ENCODE results near the gene ROR1. TPM values are rescaled to one million over a fixed set of nuclear protein-coding genes. Genes with fewer than 3 reads are reported as not detected.

Gene ROR1
- total RNA-seq, 1 experiment from 2014 or later = 37.2 TPM

DNA sequence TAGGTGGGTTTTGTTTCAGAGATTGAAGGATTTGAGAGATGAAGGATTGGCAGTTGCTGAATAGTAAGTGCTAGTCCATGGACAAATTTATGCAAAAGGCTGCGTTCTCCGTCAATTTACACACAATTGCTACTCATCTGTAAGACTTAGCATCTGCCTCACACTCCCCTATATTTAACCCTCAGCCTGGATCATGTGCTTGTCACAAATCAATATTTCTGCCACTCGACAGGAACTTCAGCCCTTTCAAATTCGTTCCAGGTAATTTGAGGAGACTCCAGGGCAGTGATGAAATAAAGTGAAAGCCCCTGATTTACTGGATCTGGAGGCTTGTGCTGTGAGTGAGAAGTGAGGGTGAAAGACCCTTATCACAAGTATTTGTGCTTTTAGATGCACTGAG is 324.0 kb downstream of the ROR1 start:
- no peaks in the 10 kb centered on the region for H3K27me3 ChIP-seq (replicated peaks; ENCODE audit: control insufficient read depth, insufficient read depth, low read length)
- intact Hi-C loops (cut with micrococcal nuclease; ENCODE audit: unreplicated experiment) = no loop called here
- no peaks in the 10 kb centered on the region for H3K36me3 ChIP-seq (ENCODE audit: control insufficient read depth, insufficient read depth, low read length)
- CTCF ChIA-PET = no interaction called here
- Mint-ChIP-seq H3K9me3 (ENCODE audit: unreplicated experiment) (no peaks in the 10 kb centered on the region), H3K27ac (ENCODE audit: unreplicated experiment) (no peak overlapping the region), H3K27me3 (ENCODE audit: insufficient read depth, unreplicated experiment) (no peaks in the 10 kb centered on the region), H3K4me1 (ENCODE audit: low read depth, unreplicated experiment) (peaks cover 5% of the 10 kb centered on the region), H3K4me3 (ENCODE audit: unreplicated experiment) (no peak overlapping the region), H3K36me3 (ENCODE audit: insufficient read depth, unreplicated experiment) (peaks cover 6% of the 10 kb centered on the region)
- no peak overlapping the region for H3K4me3 ChIP-seq (ENCODE audit: low read depth, low read length)
- no peaks in the 10 kb centered on the region for H3K4me1 ChIP-seq
- TF ChIP-seq, protein P1, sequence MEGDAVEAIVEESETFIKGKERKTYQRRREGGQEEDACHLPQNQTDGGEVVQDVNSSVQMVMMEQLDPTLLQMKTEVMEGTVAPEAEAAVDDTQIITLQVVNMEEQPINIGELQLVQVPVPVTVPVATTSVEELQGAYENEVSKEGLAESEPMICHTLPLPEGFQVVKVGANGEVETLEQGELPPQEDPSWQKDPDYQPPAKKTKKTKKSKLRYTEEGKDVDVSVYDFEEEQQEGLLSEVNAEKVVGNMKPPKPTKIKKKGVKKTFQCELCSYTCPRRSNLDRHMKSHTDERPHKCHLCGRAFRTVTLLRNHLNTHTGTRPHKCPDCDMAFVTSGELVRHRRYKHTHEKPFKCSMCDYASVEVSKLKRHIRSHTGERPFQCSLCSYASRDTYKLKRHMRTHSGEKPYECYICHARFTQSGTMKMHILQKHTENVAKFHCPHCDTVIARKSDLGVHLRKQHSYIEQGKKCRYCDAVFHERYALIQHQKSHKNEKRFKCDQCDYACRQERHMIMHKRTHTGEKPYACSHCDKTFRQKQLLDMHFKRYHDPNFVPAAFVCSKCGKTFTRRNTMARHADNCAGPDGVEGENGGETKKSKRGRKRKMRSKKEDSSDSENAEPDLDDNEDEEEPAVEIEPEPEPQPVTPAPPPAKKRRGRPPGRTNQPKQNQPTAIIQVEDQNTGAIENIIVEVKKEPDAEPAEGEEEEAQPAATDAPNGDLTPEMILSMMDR (IDR thresholded peaks at IDR 0.05; ENCODE audit: insufficient read depth in 1 of 2, low read depth in 1 of 2, low read length in 1 of 2, severe bottlenecking in 1 of 2, unreplicated experiment in 1 of 2) = no peak
- DNase-seq = no peak
- H3K9me3 ChIP-seq = no peaks in the 10 kb centered on the region
- POLR2A ChIA-PET = no interaction called here
- no TSS peak for BruUV-seq (replicated peaks)

DNA sequence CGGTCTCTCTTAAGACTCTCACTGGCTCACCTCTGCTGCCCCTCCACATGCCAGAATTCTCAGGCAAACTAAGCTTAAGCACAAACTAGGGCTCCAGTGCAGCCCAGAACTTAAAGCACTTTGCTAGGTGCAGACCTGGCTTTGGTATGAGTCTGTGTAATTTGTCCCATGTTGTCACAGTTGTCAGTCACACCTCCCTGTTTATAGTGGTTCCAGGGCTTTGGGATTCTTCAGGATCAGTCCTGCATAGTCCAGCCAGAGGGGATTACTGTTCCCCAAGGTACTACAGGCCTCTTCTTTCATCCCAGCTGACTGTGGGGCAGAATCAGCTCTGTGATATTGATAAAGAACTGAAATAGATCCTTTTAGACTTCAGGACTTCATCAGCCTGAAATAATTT is 324.6 kb downstream of the ROR1 start:
- Histone ChIP-seq H3K36me3 (ENCODE audit: control insufficient read depth, insufficient read depth, low read length) (no peaks in the 10 kb centered on the region), H3K9me3 (no peaks in the 10 kb centered on the region), H3K4me1 (no peaks in the 10 kb centered on the region), H3K27me3 (replicated peaks; ENCODE audit: control insufficient read depth, insufficient read depth, low read length) (no peaks in the 10 kb centered on the region), H3K4me3 (ENCODE audit: low read depth, low read length) (no peak overlapping the region)
- no peak overlapping the region for H3K27ac Mint-ChIP-seq (ENCODE audit: unreplicated experiment)
- no peaks in the 10 kb centered on the region for H3K27me3 Mint-ChIP-seq (ENCODE audit: insufficient read depth, unreplicated experiment)
- ChIA-PET CTCF (no interaction called here), POLR2A (no interaction called here)
- no peak overlapping the region for H3K4me3 Mint-ChIP-seq (ENCODE audit: unreplicated experiment)
- no peaks in the 10 kb centered on the region for H3K9me3 Mint-ChIP-seq (ENCODE audit: unreplicated experiment)
- intact Hi-C loops (cut with micrococcal nuclease; ENCODE audit: unreplicated experiment) = no loop called here
- TF ChIP-seq, protein P1 (IDR thresholded peaks at IDR 0.05; ENCODE audit: insufficient read depth in 1 of 2, low read depth in 1 of 2, low read length in 1 of 2, severe bottlenecking in 1 of 2, unreplicated experiment in 1 of 2) = no peak
- H3K4me1 Mint-ChIP-seq (ENCODE audit: low read depth, unreplicated experiment) = peaks cover 4% of the 10 kb centered on the region
- H3K36me3 Mint-ChIP-seq (ENCODE audit: insufficient read depth, unreplicated experiment) = peaks cover 6% of the 10 kb centered on the region
- no peak for DNase-seq
- BruUV-seq (replicated peaks) = no TSS peak

DNA sequence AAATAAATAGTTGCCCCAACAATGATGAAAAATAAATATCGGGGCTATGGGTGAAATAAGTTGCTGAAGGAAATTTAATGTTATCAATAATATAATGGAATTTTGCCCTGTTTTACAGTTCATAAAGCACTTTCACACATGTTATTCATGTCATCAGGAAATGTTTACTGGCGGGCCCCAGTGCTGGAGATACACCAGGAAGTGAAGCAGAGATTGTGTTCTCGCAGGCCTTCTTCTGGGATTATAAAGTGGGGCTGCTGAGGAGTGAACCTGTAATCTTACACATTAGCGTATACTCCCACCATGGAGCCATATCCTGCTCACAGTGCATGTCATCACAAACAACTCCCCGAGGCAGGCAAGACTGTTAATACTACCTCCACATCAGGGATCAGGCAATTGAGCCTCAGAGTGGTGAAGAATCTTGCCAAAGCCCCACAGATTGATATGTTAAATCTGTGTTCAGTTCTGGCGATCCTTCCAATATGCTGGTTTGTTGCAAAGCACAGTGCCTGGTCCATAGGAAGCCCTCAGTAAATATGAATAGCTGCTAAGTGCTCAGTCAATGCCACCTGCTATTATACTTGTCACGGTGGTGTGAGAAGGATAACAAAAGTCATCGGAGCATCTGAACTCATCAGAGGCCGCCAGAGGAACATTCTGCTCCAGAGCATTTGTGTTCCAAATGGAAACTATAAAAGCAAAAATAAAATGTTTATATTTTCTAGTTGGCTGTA is 325.2 kb downstream of the ROR1 start:
- ChIA-PET POLR2A (no interaction called here), CTCF (no interaction called here)
- no peaks in the 10 kb centered on the region for H3K4me1 Mint-ChIP-seq (ENCODE audit: low read depth, unreplicated experiment)
- H3K27me3 Mint-ChIP-seq (ENCODE audit: insufficient read depth, unreplicated experiment) = no peaks in the 10 kb centered on the region
- no peak overlapping the region for H3K4me3 Mint-ChIP-seq (ENCODE audit: unreplicated experiment)
- H3K9me3 ChIP-seq = no peaks in the 10 kb centered on the region
- H3K36me3 ChIP-seq (ENCODE audit: control insufficient read depth, insufficient read depth, low read length) = no peaks in the 10 kb centered on the region
- no peak overlapping the region for H3K27ac Mint-ChIP-seq (ENCODE audit: unreplicated experiment)
- no TSS peak for BruUV-seq (replicated peaks)
- H3K4me3 ChIP-seq (ENCODE audit: low read depth, low read length) = no peak overlapping the region
- no peaks in the 10 kb centered on the region for H3K27me3 ChIP-seq (replicated peaks; ENCODE audit: control insufficient read depth, insufficient read depth, low read length)
- H3K36me3 Mint-ChIP-seq (ENCODE audit: insufficient read depth, unreplicated experiment) = peaks cover 6% of the 10 kb centered on the region
- no peak for DNase-seq
- no peaks in the 10 kb centered on the region for H3K9me3 Mint-ChIP-seq (ENCODE audit: unreplicated experiment)
- intact Hi-C loops (cut with micrococcal nuclease; ENCODE audit: unreplicated experiment) = no loop called here
- TF ChIP-seq, protein P1 (IDR thresholded peaks at IDR 0.05; ENCODE audit: insufficient read depth in 1 of 2, low read depth in 1 of 2, low read length in 1 of 2, severe bottlenecking in 1 of 2, unreplicated experiment in 1 of 2) = no peak
- no peaks in the 10 kb centered on the region for H3K4me1 ChIP-seq

Data from Caco-2 (cell line).